ENCODE measurements around the gene IVD. TPM values are rescaled to one million over a fixed set of nuclear protein-coding genes. Genes with fewer than 3 reads are reported as not detected.

IVD gene
- total RNA-seq, 1 experiment from 2014 or later, result 74.5 TPM

- H3K27ac Mint-ChIP-seq (ENCODE audit: unreplicated experiment), result no peak overlapping the region
- DNase-seq, result no peak
- BruUV-seq (replicated peaks), result no TSS peak
- H3K27me3 Mint-ChIP-seq (ENCODE audit: insufficient read depth, unreplicated experiment), result no peaks in the 10 kb centered on the region
- intact Hi-C loops (cut with micrococcal nuclease; ENCODE audit: unreplicated experiment), result no loop called here
- TF ChIP-seq CTCF (IDR thresholded peaks at IDR 0.05; ENCODE audit: insufficient read depth in 1 of 2, low read depth in 1 of 2, low read length in 1 of 2, severe bottlenecking in 1 of 2, unreplicated experiment in 1 of 2), result no peak
- H3K4me1 ChIP-seq, result peaks cover 5% of the 10 kb centered on the region; the same call in 1 of the 2 replicates
- CTCF ChIA-PET, result no interaction called here
- POLR2A ChIA-PET, result no interaction called here
- no peaks in the 10 kb centered on the region for H3K9me3 Mint-ChIP-seq (ENCODE audit: unreplicated experiment)
- no peak overlapping the region for H3K4me3 ChIP-seq (ENCODE audit: low read depth, low read length)
- no peaks in the 10 kb centered on the region for H3K9me3 ChIP-seq
- no peaks in the 10 kb centered on the region for H3K4me1 Mint-ChIP-seq (ENCODE audit: low read depth, unreplicated experiment)
- peaks cover 10% of the 10 kb centered on the region for H3K36me3 Mint-ChIP-seq (ENCODE audit: insufficient read depth, unreplicated experiment)
- H3K4me3 Mint-ChIP-seq (ENCODE audit: unreplicated experiment), result no peak overlapping the region
- no peaks in the 10 kb centered on the region for H3K27me3 ChIP-seq (replicated peaks; ENCODE audit: control insufficient read depth, insufficient read depth, low read length)
- no peaks in the 10 kb centered on the region; the same call in 1 of the 2 replicates for H3K36me3 ChIP-seq (ENCODE audit: control insufficient read depth, insufficient read depth, low read length)
Observed at GRCh38 chr15:40418126-40418525, 12.5 kb downstream of the IVD start.

- TSS peak; percentile 24 for BruUV-seq (replicated peaks)
- ChIA-PET CTCF (interaction anchor here (1.4 to 4.3 kb wide), 2 partner anchors 76 to 141 kb away, joined by 3 to 31 read pairs; no protein-coding TSS in a partner anchor), POLR2A (no interaction called here)
- no peak overlapping the region for H3K4me3 ChIP-seq (ENCODE audit: low read depth, low read length)
- H3K9me3 ChIP-seq, result no peaks in the 10 kb centered on the region
- Mint-ChIP-seq H3K27ac (ENCODE audit: unreplicated experiment) (no peak overlapping the region), H3K4me3 (ENCODE audit: unreplicated experiment) (no peak overlapping the region), H3K9me3 (ENCODE audit: unreplicated experiment) (no peaks in the 10 kb centered on the region), H3K36me3 (ENCODE audit: insufficient read depth, unreplicated experiment) (peaks cover 6% of the 10 kb centered on the region), H3K27me3 (ENCODE audit: insufficient read depth, unreplicated experiment) (no peaks in the 10 kb centered on the region), H3K4me1 (ENCODE audit: low read depth, unreplicated experiment) (no peaks in the 10 kb centered on the region)
- DNase-seq, result no peak
- H3K27me3 ChIP-seq (replicated peaks; ENCODE audit: control insufficient read depth, insufficient read depth, low read length), result no peaks in the 10 kb centered on the region
- no peak for TF ChIP-seq CTCF (IDR thresholded peaks at IDR 0.05; ENCODE audit: insufficient read depth in 1 of 2, low read depth in 1 of 2, low read length in 1 of 2, severe bottlenecking in 1 of 2, unreplicated experiment in 1 of 2)
- H3K36me3 ChIP-seq (ENCODE audit: control insufficient read depth, insufficient read depth, low read length), result no peaks in the 10 kb centered on the region; the same call in 1 of the 2 replicates
- intact Hi-C loops (cut with micrococcal nuclease; ENCODE audit: unreplicated experiment), result loop anchor here (5.0 kb wide), 1 partner anchor 98 kb away; the partner anchor contains the start of gene INAFM2
- peaks cover 5% of the 10 kb centered on the region; the same call in 1 of the 2 replicates for H3K4me1 ChIP-seq
Observed at GRCh38 chr15:40420071-40420713, 14.6 kb downstream of the IVD start.

DNA sequence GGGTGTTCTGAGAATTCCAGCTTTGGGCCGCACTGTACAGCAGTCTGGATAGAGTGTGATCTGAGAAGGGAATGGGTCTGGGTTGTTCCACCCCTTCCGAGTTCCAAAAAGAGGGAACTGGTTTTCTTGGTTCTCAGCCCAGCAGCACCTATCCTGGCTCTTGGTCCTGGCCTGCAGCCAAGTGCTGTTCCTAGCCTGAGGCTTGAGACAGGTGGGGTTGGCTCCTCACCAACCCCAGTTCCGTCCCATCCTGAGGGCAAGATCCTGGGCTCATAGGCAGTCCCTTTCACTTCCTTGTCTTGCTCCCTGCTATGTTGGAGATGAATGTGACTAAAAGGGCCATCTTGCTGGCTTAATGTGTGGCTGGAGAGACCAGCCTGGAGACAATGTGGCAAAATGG, 15.2 kb downstream of the IVD start:
- no TSS peak for BruUV-seq (replicated peaks)
- ChIA-PET POLR2A (no interaction called here), CTCF (interaction anchor here (0.7 to 4.3 kb wide), 3 partner anchors 76 to 141 kb away, joined by 3 to 31 read pairs (median 3); no protein-coding TSS in a partner anchor)
- Mint-ChIP-seq H3K27ac (ENCODE audit: unreplicated experiment) (no peak overlapping the region), H3K27me3 (ENCODE audit: insufficient read depth, unreplicated experiment) (no peaks in the 10 kb centered on the region), H3K36me3 (ENCODE audit: insufficient read depth, unreplicated experiment) (peaks cover 10% of the 10 kb centered on the region), H3K4me3 (ENCODE audit: unreplicated experiment) (no peak overlapping the region), H3K4me1 (ENCODE audit: low read depth, unreplicated experiment) (no peaks in the 10 kb centered on the region), H3K9me3 (ENCODE audit: unreplicated experiment) (no peaks in the 10 kb centered on the region)
- DNase-seq, result no peak
- peaks cover 5% of the 10 kb centered on the region; the same call in 1 of the 2 replicates for H3K4me1 ChIP-seq
- H3K36me3 ChIP-seq (ENCODE audit: control insufficient read depth, insufficient read depth, low read length), result no peaks in the 10 kb centered on the region
- H3K9me3 ChIP-seq, result no peaks in the 10 kb centered on the region
- intact Hi-C loops (cut with micrococcal nuclease; ENCODE audit: unreplicated experiment), result loop anchor here (1.0 to 5.0 kb wide), 4 partner anchors 76 to 141 kb away; partner anchors contain the start of gene INAFM2
- no peaks in the 10 kb centered on the region for H3K27me3 ChIP-seq (replicated peaks; ENCODE audit: control insufficient read depth, insufficient read depth, low read length)
- H3K4me3 ChIP-seq (ENCODE audit: low read depth, low read length), result no peak overlapping the region
- no peak for TF ChIP-seq CTCF (IDR thresholded peaks at IDR 0.05; ENCODE audit: insufficient read depth in 1 of 2, low read depth in 1 of 2, low read length in 1 of 2, severe bottlenecking in 1 of 2, unreplicated experiment in 1 of 2)
